ENCODE data around the gene HMX2. TPM values are rescaled to one million over a fixed set of nuclear protein-coding genes. Genes with fewer than 3 reads are reported as not detected.

The HMX2 gene
- total and polyA plus RNA-seq, 2 of the 8 experiments (the other 6 are each of a cell fraction or from before 2014, with no cell fraction given) = 2.0 to 2.7 TPM

- no peak for TF ChIP-seq CBX5 (IDR thresholded peaks at IDR 0.05; ENCODE audit: low read depth, low read length)
- no peak for TF ChIP-seq BACH1 (IDR thresholded peaks at IDR 0.05; ENCODE audit: low read length)
- peak; percentile 68 for TF ChIP-seq NRF1 (IDR thresholded peaks at IDR 0.05; ENCODE audit: low read depth, low read length)
- no peak for TF ChIP-seq ATF3 (IDR thresholded peaks at IDR 0.05; ENCODE audit: insufficient read depth, low read depth, low read length)
- no peak for TF ChIP-seq SIRT6 (IDR thresholded peaks at IDR 0.05; ENCODE audit: low read length)
- no peak for TF ChIP-seq TAF1 (IDR thresholded peaks at IDR 0.05; ENCODE audit: low read depth, low read length)
- no peak for TF ChIP-seq RAD21 (IDR thresholded peaks at IDR 0.05 in 1 of 2, conservative IDR thresholded peaks at IDR 0.05 in 1 of 2; ENCODE audit: low read depth in 2 of 2, low read length in 2 of 2)
- no peak for TF ChIP-seq CEBPB (IDR thresholded peaks at IDR 0.05; ENCODE audit: low read depth, low read length)
- no peak for TF ChIP-seq CTCF (IDR thresholded peaks at IDR 0.05; ENCODE audit: control extremely low read depth in 1 of 3, insufficient read depth in 1 of 3, low read depth in 1 of 3, low read length in 3 of 3)
- TF ChIP-seq TAF7 (optimal IDR thresholded peaks at IDR 0.05; ENCODE audit: borderline replicate concordance, low read depth, low read length) = no peak
- TF ChIP-seq ZNF274 (IDR thresholded peaks at IDR 0.05; ENCODE audit: borderline replicate concordance, extremely low read depth, low read length) = no peak
- TF ChIP-seq SP4 (IDR thresholded peaks at IDR 0.05; ENCODE audit: low read length) = no peak
- TF ChIP-seq ASH2L (IDR thresholded peaks at IDR 0.05; ENCODE audit: low read length) = peak; percentile 84
- TF ChIP-seq FOSL1 (IDR thresholded peaks at IDR 0.05; ENCODE audit: insufficient read depth, low read depth, low read length) = no peak
- TF ChIP-seq POU5F1 (IDR thresholded peaks at IDR 0.05; ENCODE audit: low read depth, low read length) = no peak
- no peak for TF ChIP-seq NANOG (IDR thresholded peaks at IDR 0.05; ENCODE audit: insufficient read depth, low read depth, low read length, poor library complexity, severe bottlenecking)
- TF ChIP-seq KDM1A (IDR thresholded peaks at IDR 0.05; ENCODE audit: borderline replicate concordance, low read length) = no peak
- TF ChIP-seq POLR2A (IDR thresholded peaks at IDR 0.05; ENCODE audit: control extremely low read depth in 1 of 2, low read depth in 2 of 2, low read length in 2 of 2) = no peak; a peak in 1 of 3 replicates
- TF ChIP-seq BRCA1 (IDR thresholded peaks at IDR 0.05; ENCODE audit: low read depth, low read length) = no peak
- TF ChIP-seq CREB1 (IDR thresholded peaks at IDR 0.05) = no peak
- TF ChIP-seq CBX8 (IDR thresholded peaks at IDR 0.05; ENCODE audit: borderline replicate concordance, low read depth, low read length) = no peak
- no peak for TF ChIP-seq EZH2 (IDR thresholded peaks at IDR 0.05; ENCODE audit: low read depth, low read length, severe bottlenecking)
- no peak for TF ChIP-seq RFX5 (IDR thresholded peaks at IDR 0.05; ENCODE audit: borderline replicate concordance, low read depth, low read length)
These were observed 7.0 kb downstream of the HMX2 start (continued) for GRCh38 chr10:123154711-123155505.
